ENCODE data around the gene HIBADH.

GRCh38 chr7:27662490-27663205 is at the start of gene HIBADH:
- TF ChIP-seq POLR2AphosphoS5 (IDR thresholded peaks at IDR 0.05) (peak; percentile 88), CTCF (IDR thresholded peaks at IDR 0.05) (peak in 2 of 4 experiments; percentile 49 to 56), EP300 (IDR thresholded peaks at IDR 0.05) (no peak)
